Femur (tissue), 1 donor: ENCODE results near the gene LRRC15.

Experiments
- DNase-seq: peaks from one replicate; pipeline ENCODE4 v3.0.0-alpha.2; 2017

Gene LRRC15

DNA sequence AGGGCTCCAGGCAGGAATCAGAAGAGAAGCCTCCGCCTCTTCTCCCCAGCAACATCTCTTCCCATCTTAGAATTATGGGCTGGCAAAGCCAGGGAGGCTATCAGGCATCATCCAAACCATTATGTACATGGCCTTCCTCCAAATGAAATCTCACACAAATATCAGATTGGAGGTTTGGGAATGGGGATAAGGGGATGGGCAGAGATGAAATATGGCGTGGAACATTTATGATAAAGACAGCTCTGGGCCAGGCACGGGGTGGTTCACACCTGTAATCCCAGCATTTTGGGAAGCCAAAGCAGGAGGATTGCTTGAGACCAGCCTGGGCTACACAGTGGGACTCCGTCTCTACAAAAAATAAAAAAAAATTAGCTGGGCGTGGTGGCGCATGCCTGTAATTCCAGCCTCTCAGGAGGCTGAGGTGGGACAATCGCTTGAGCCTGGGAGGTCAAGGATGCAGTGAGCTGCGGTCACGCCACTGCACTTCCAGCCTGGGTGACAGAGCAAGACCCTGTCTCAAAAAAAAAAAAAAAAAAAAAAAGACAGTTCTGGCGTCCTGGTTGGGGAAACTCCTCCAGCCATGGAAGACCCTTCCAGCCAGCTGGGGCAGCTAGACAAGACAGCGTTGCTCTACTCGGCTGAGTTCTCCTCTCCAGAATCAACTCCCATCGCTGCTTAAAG, 55.0 kb downstream of the LRRC15 start:
- DNase-seq, result no peak

- DNase-seq, result peak; percentile 82
Observed at GRCh38 chr3:194313560-194314387, 55.8 kb downstream of the LRRC15 start.

DNA sequence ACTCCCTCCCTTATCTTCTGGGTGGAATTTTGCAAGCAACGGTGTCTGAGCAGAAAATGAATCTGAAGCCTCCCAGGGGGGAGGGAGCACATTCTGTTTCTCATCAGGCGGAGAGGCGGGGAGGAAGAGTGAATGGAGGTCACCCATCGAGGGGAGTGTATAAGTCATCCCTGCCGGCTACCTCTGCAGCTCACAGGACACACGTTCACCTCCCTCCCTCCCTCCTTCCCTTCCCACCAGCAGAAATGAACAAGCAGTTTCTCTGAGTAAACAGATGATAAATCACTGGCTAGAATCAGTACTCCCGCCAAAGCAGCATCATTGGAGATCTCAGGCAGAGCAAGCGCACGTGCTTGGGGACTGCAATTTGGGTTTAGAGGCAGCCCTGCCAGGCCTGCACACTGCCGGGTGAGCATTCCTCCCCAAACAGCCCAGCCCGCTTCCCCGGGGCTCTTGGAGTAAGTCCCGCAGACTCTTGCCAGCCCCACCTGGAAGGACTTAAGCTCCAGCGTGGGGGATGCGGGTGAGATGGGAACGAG, 56.7 kb downstream of the LRRC15 start:
- DNase-seq, result peak; percentile 89

DNA sequence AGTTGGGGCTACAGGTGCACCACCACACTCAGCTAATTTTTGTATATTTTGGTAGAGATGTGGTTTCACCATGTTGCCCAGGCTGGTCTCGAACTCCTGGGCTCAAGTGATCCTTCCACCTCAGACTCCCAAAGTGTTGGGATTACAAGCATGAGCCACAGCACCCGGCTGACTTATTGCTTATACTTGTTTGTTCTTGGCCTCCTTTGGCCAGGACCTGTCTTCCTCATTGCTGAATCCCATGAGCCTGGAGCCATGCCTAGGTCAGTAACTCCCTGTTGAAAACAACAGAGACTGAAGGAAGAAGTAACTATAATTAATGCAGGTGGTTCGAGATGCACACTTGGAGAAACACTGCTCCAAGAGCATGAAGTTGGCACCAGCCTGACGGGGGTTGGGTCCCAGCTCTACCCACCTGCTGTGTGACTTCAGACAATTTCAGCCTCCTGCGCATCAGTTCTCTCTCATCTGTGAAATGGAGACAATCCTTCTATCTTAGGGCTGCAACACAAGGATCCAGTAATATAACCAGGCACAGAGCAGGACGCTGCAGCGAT, 57.3 kb downstream of the LRRC15 start:
- DNase-seq, result no peak

GRCh38 chr3:194311000-194311399, 58.5 kb downstream of the LRRC15 start:
- no peak for DNase-seq

GRCh38 chr3:194310060-194310835, 59.3 kb downstream of the LRRC15 start:
- peak; percentile 76 for DNase-seq

- peak; percentile 16 for DNase-seq
Observed at GRCh38 chr3:194308601-194309449, 60.7 kb downstream of the LRRC15 start.

- DNase-seq, result peak; percentile 6
Observed at GRCh38 chr3:194307849-194308248, 61.7 kb downstream of the LRRC15 start.

- peak; percentile 16 for DNase-seq
Observed at GRCh38 chr3:194306771-194307640, 62.5 kb downstream of the LRRC15 start.

DNA sequence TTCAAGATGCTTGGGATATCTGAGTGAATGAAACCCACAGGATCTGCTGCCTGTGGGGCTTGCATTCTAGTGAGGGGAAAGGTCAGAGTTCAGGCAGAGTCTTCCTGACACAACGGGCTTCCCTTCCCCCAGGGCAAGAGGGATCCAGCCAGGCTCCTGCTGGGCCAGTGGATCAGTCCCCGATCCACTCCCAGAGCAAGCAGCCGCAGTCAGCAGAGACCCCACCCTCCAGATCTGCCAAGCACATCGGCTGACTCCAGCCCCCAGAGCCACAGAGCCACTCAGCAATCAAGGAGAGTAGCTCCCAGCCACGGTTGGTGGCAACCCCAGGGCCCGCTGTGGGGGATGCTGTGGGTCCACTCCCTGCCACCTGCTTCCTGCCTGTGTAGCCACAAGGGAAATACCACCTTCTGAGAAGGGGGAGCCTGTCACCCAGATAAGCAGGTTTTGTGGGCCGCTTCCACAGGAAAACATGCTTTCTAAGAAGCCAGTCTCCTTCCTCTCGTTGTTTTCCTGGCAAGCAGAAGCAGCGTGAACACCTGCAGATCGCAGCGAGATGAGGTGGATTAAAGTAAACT, 63.3 kb downstream of the LRRC15 start:
- DNase-seq, result peak; percentile 59

- DNase-seq, result peak; percentile 20
Observed at GRCh38 chr3:194305356-194306108, 64.0 kb downstream of the LRRC15 start.
